Measurements from ENCODE around the gene SHROOM3.

GRCh38 chr4:76740192-76740591 lies 305.2 kb downstream of the SHROOM3 start:
- TF ChIP-seq CTCF (IDR thresholded peaks at IDR 0.05) = no peak
- TF ChIP-seq POLR2AphosphoS5 (IDR thresholded peaks at IDR 0.05) = no peak
- no peak for TF ChIP-seq POLR2A (IDR thresholded peaks at IDR 0.05)
- no peak for TF ChIP-seq EP300 (IDR thresholded peaks at IDR 0.05)
